IPS-11a (cell line): ENCODE measurements around the gene CD72.
"Not testable (repeated sequence)": the region's sequence is repeated elsewhere in the genome, so short reads cannot be mapped to it uniquely, and the experiment has no call there.

Experiments
- H3K4me3 ChIP-seq: one replicate; pipeline ENCODE4 v1.5.1; 2013; ENCODE audit warnings: low read depth, low read length, control low read depth

CD72 gene

GRCh38 chr9:35618854-35619799 is 914 bp upstream of the CD72 start:
- H3K4me3 ChIP-seq: no peak overlapping the region

GRCh38 chr9:35617548-35617947 is 665 bp downstream of the CD72 start:
- peak overlapping the region; percentile 66 for H3K4me3 ChIP-seq

- peak overlapping the region; percentile 66 for H3K4me3 ChIP-seq
Measured at GRCh38 chr9:35616681-35617459, 1.3 kb downstream of the CD72 start.

GRCh38 chr9:35615981-35616680 is 2.1 kb downstream of the CD72 start:
- H3K4me3 ChIP-seq: peak overlapping the region; percentile 66

- no peak overlapping the region for H3K4me3 ChIP-seq
Measured at GRCh38 chr9:35612843-35613242, 5.4 kb downstream of the CD72 start.

GRCh38 chr9:35612066-35612465 is 6.1 kb downstream of the CD72 start:
- H3K4me3 ChIP-seq: not testable (repeated sequence)

- H3K4me3 ChIP-seq: no peak overlapping the region
Measured at GRCh38 chr9:35611230-35611797, 6.9 kb downstream of the CD72 start.

- H3K4me3 ChIP-seq: no peak overlapping the region
Measured at GRCh38 chr9:35609820-35610163, 8.4 kb downstream of the CD72 start.

GRCh38 chr9:35609001-35609819 is 9.0 kb downstream of the CD72 start:
- H3K4me3 ChIP-seq: no peak overlapping the region

GRCh38 chr9:35608221-35608620 is 10.0 kb downstream of the CD72 start:
- H3K4me3 ChIP-seq: no peak overlapping the region

GRCh38 chr9:35606726-35607125 is 11.5 kb downstream of the CD72 start:
- no peak overlapping the region for H3K4me3 ChIP-seq

- H3K4me3 ChIP-seq: peak overlapping the region; percentile 64
Measured at GRCh38 chr9:35606138-35606504, 12.1 kb downstream of the CD72 start.

- peak overlapping the region; percentile 64 for H3K4me3 ChIP-seq
Measured at GRCh38 chr9:35605351-35606137, 12.7 kb downstream of the CD72 start.

- peak within 1 kb of the TSS; percentile 75 for H3K4me3 ChIP-seq
Measured at GRCh38 chr9:35604578-35605350, 13.4 kb downstream of the CD72 start, which contains the start of gene TESK1. Gene TESK1, plus strand, starts transcription at chr9:35605262. Its CDS starts 358 bp downstream, at chr9:35605620.

GRCh38 chr9:35603986-35604577 is 14.1 kb downstream of the CD72 start:
- H3K4me3 ChIP-seq: peak overlapping the region; percentile 75

- peak overlapping the region; percentile 37 for H3K4me3 ChIP-seq
Measured at GRCh38 chr9:35603506-35603985, 14.7 kb downstream of the CD72 start.

GRCh38 chr9:35599763-35600604 is 18.2 kb downstream of the CD72 start:
- no peak overlapping the region for H3K4me3 ChIP-seq
